ENCODE results near the gene AGTRAP.

Gene AGTRAP

GRCh38 chr1:11764115-11764514, 28.2 kb downstream of the AGTRAP start:
- no peak for DNase-seq (ENCODE audit: low spot score)

- no peak for DNase-seq (ENCODE audit: low spot score)
Measured at GRCh38 chr1:11764519-11764918, 28.6 kb downstream of the AGTRAP start.

GRCh38 chr1:11765661-11766428, 29.9 kb downstream of the AGTRAP start:
- no peak for DNase-seq (ENCODE audit: low spot score)

GRCh38 chr1:11766429-11766776, 30.5 kb downstream of the AGTRAP start:
- DNase-seq (ENCODE audit: low spot score): no peak

GRCh38 chr1:11767922-11768704, 32.2 kb downstream of the AGTRAP start:
- DNase-seq (ENCODE audit: low spot score): no peak

GRCh38 chr1:11768821-11769220, 32.9 kb downstream of the AGTRAP start:
- DNase-seq (ENCODE audit: low spot score): no peak

GRCh38 chr1:11769274-11769673, 33.3 kb downstream of the AGTRAP start:
- DNase-seq (ENCODE audit: low spot score): no peak

- DNase-seq (ENCODE audit: low spot score): no peak
Measured at GRCh38 chr1:11770011-11770410, 34.1 kb downstream of the AGTRAP start.

- DNase-seq (ENCODE audit: low spot score): no peak
Measured at GRCh38 chr1:11771481-11772043, 35.6 kb downstream of the AGTRAP start.

GRCh38 chr1:11772458-11772857, 36.5 kb downstream of the AGTRAP start:
- DNase-seq (ENCODE audit: low spot score): no peak

- DNase-seq (ENCODE audit: low spot score): no peak
Measured at GRCh38 chr1:11774753-11775152, 38.8 kb downstream of the AGTRAP start.

GRCh38 chr1:11777658-11778322, 41.9 kb downstream of the AGTRAP start:
- no peak for DNase-seq (ENCODE audit: low spot score)

GRCh38 chr1:11778336-11778735, 42.4 kb downstream of the AGTRAP start:
- no peak for DNase-seq (ENCODE audit: low spot score)

GRCh38 chr1:11778844-11779623, 43.1 kb downstream of the AGTRAP start:
- no peak for DNase-seq (ENCODE audit: low spot score)

GRCh38 chr1:11779715-11780379, 43.9 kb downstream of the AGTRAP start:
- no peak for DNase-seq (ENCODE audit: low spot score)

GRCh38 chr1:11780380-11781147, 44.6 kb downstream of the AGTRAP start:
- DNase-seq (ENCODE audit: low spot score): no peak

- no peak for DNase-seq (ENCODE audit: low spot score)
Measured at GRCh38 chr1:11781297-11781696, 45.4 kb downstream of the AGTRAP start.

GRCh38 chr1:11782127-11782708, 46.3 kb downstream of the AGTRAP start:
- DNase-seq (ENCODE audit: low spot score): no peak

- no peak for DNase-seq (ENCODE audit: low spot score)
Measured at GRCh38 chr1:11783556-11783955, 47.6 kb downstream of the AGTRAP start.

Measured in RKO (cell line).